Central memory CD8-positive, alpha-beta T cell (primary cell): ENCODE measurements around the gene GOPC.
A peak's percentile ranks its signal among the peaks of the same experiment; 100 is the strongest.
"Not testable (repeated sequence)": the region's sequence is repeated elsewhere in the genome, so short reads cannot be mapped to it uniquely, and the experiment has no call there.

Source experiments
- ATAC-seq: fragments of 150-1000 bp; cut with Tn5 transposase; replicated peaks from 2 replicates; pipeline ENCODE4 v1.10.0; 2022; ENCODE audit warnings: mild to moderate bottlenecking, moderate FRiP score, moderate number of reproducible peaks; ENCODE audit not compliant: poor library complexity, severe bottlenecking; ENCODE audit errors: extremely low read depth
- DNase-seq, 2 donors: peaks; one replicate each; pipeline ENCODE4 v3.0.0; 2021; ENCODE audit warnings: low spot score in 2 of 2
- H3K27ac Mint-ChIP-seq: one replicate; pipeline ENCODE4 v1.8.0; 2022; ENCODE audit warnings: low read depth, mild to moderate bottlenecking, moderate library complexity, mixed read lengths
- H3K27me3 Mint-ChIP-seq: one replicate; pipeline ENCODE4 v1.8.0; 2022; ENCODE audit warnings: mixed read lengths
- H3K36me3 Mint-ChIP-seq: one replicate; pipeline ENCODE4 v1.8.0; 2022; ENCODE audit warnings: mild to moderate bottlenecking, moderate library complexity, mixed read lengths; ENCODE audit not compliant: insufficient read depth
- H3K4me1 Mint-ChIP-seq: one replicate; pipeline ENCODE4 v1.8.0; 2022; ENCODE audit warnings: mixed read lengths
- H3K4me3 Mint-ChIP-seq: one replicate; pipeline ENCODE4 v1.8.0; 2022; ENCODE audit warnings: mild to moderate bottlenecking, moderate library complexity, mixed read lengths
- H3K9me3 Mint-ChIP-seq: one replicate; pipeline ENCODE4 v1.8.0; 2022; ENCODE audit warnings: mixed read lengths

GOPC gene

GRCh38 chr6:117602151-117602898 is at the start of gene GOPC:
TSS of gene GOPC (minus strand) at chr6:117602511. CDS start at chr6:117602288, 223 bp downstream.
- Mint-ChIP-seq H3K4me1 (peaks cover 37% of the 10 kb centered on the region), H3K4me3 (peak within 1 kb of the TSS; percentile 97), H3K36me3 (peaks cover 22% of the 10 kb centered on the region), H3K27ac (peak within 1 kb of the TSS; percentile 91), H3K9me3 (no peaks in the 10 kb centered on the region), H3K27me3 (peaks cover 11% of the 10 kb centered on the region)
- ATAC-seq (peak; percentile 97), DNase-seq (peak; percentile 78 to 93)

GRCh38 chr6:117651984-117652383 is 49.7 kb upstream of the GOPC start:
- not testable (repeated sequence) for H3K4me3 Mint-ChIP-seq

GRCh38 chr6:117642976-117643375 is 40.7 kb upstream of the GOPC start:
- no peak overlapping the region for H3K4me3 Mint-ChIP-seq
- peaks cover 12% of the 10 kb centered on the region for H3K27me3 Mint-ChIP-seq
- no peaks in the 10 kb centered on the region for H3K36me3 Mint-ChIP-seq
- ATAC-seq (no peak), DNase-seq (no peak)
- no peak overlapping the region for H3K27ac Mint-ChIP-seq
- no peaks in the 10 kb centered on the region for H3K4me1 Mint-ChIP-seq
- no peaks in the 10 kb centered on the region for H3K9me3 Mint-ChIP-seq

More at GRCh38 chr6:117651984-117652383, 49.7 kb upstream of the GOPC start:
- not testable (repeated sequence) for H3K27me3 Mint-ChIP-seq, H3K27ac Mint-ChIP-seq, ATAC-seq, H3K9me3 Mint-ChIP-seq, H3K36me3 Mint-ChIP-seq, DNase-seq, H3K4me1 Mint-ChIP-seq

GRCh38 chr6:117637770-117638169 is 35.5 kb upstream of the GOPC start:
- Mint-ChIP-seq H3K4me3 (no peak overlapping the region), H3K27ac (no peak overlapping the region), H3K4me1 (no peaks in the 10 kb centered on the region), H3K9me3 (no peaks in the 10 kb centered on the region), H3K36me3 (peaks cover 1% of the 10 kb centered on the region), H3K27me3 (no peaks in the 10 kb centered on the region)
- DNase-seq (no peak), ATAC-seq (no peak)

- H3K4me3 Mint-ChIP-seq: no peak overlapping the region
- H3K27ac Mint-ChIP-seq: no peak overlapping the region
- peaks cover 2% of the 10 kb centered on the region for H3K36me3 Mint-ChIP-seq
- peaks cover 12% of the 10 kb centered on the region for H3K27me3 Mint-ChIP-seq
- no peaks in the 10 kb centered on the region for H3K4me1 Mint-ChIP-seq
- DNase-seq: no peak
- ATAC-seq: no peak
- no peaks in the 10 kb centered on the region for H3K9me3 Mint-ChIP-seq
These were observed 26.9 kb upstream of the GOPC start for GRCh38 chr6:117629119-117629660.

GRCh38 chr6:117627533-117627932 is 25.2 kb upstream of the GOPC start:
- ATAC-seq (no peak), DNase-seq (no peak)
- peaks cover 2% of the 10 kb centered on the region for H3K36me3 Mint-ChIP-seq
- no peaks in the 10 kb centered on the region for H3K9me3 Mint-ChIP-seq
- H3K4me3 Mint-ChIP-seq: no peak overlapping the region
- H3K4me1 Mint-ChIP-seq: no peaks in the 10 kb centered on the region
- H3K27ac Mint-ChIP-seq: no peak overlapping the region
- H3K27me3 Mint-ChIP-seq: peaks cover 12% of the 10 kb centered on the region

- no peaks in the 10 kb centered on the region for H3K9me3 Mint-ChIP-seq
These were observed 22.7 kb upstream of the GOPC start for GRCh38 chr6:117624869-117625481.

GRCh38 chr6:117619178-117619577 is 16.9 kb upstream of the GOPC start:
- Mint-ChIP-seq H3K27ac (no peak overlapping the region), H3K4me1 (peaks cover 33% of the 10 kb centered on the region), H3K9me3 (no peaks in the 10 kb centered on the region), H3K36me3 (peaks cover 21% of the 10 kb centered on the region), H3K4me3 (no peak overlapping the region), H3K27me3 (no peaks in the 10 kb centered on the region)
- DNase-seq (no peak), ATAC-seq (no peak)

More at GRCh38 chr6:117624869-117625481, 22.7 kb upstream of the GOPC start:
- ATAC-seq: no peak
- no peak for DNase-seq
- Mint-ChIP-seq H3K4me3 (no peak overlapping the region), H3K27me3 (peaks cover 2% of the 10 kb centered on the region), H3K4me1 (no peaks in the 10 kb centered on the region), H3K36me3 (peaks cover 2% of the 10 kb centered on the region), H3K27ac (no peak overlapping the region)

GRCh38 chr6:117617210-117618035 is 15.1 kb upstream of the GOPC start:
- Mint-ChIP-seq H3K9me3 (no peaks in the 10 kb centered on the region), H3K4me3 (no peak overlapping the region), H3K36me3 (peaks cover 22% of the 10 kb centered on the region), H3K27ac (peak overlapping the region; percentile 78), H3K4me1 (peaks cover 50% of the 10 kb centered on the region), H3K27me3 (no peaks in the 10 kb centered on the region)
- ATAC-seq (peak; percentile 26), DNase-seq (peak in 1 of 2 donors; percentile 12)

GRCh38 chr6:117616391-117617209 is 14.3 kb upstream of the GOPC start:
- H3K36me3 Mint-ChIP-seq: peaks cover 22% of the 10 kb centered on the region
- H3K4me3 Mint-ChIP-seq: peak overlapping the region; percentile 48
- DNase-seq: peak; percentile 17 to 58
- no peaks in the 10 kb centered on the region for H3K9me3 Mint-ChIP-seq
- peak overlapping the region; percentile 78 for H3K27ac Mint-ChIP-seq
- ATAC-seq: peak; percentile 64
- no peaks in the 10 kb centered on the region for H3K27me3 Mint-ChIP-seq
- H3K4me1 Mint-ChIP-seq: peaks cover 51% of the 10 kb centered on the region

- H3K9me3 Mint-ChIP-seq: no peaks in the 10 kb centered on the region
- H3K36me3 Mint-ChIP-seq: peaks cover 22% of the 10 kb centered on the region
- H3K27ac Mint-ChIP-seq: peak overlapping the region; percentile 78
- DNase-seq: no peak
- H3K4me3 Mint-ChIP-seq: peak overlapping the region; percentile 48
- H3K27me3 Mint-ChIP-seq: no peaks in the 10 kb centered on the region
- ATAC-seq: no peak
- H3K4me1 Mint-ChIP-seq: peaks cover 51% of the 10 kb centered on the region
These were observed 13.6 kb upstream of the GOPC start for GRCh38 chr6:117615750-117616390.
